MM.1S (cell line): ENCODE results near the gene MRPS15.

Source experiments
- DNase-seq: peaks from one replicate; pipeline ENCODE4 v3.0.0-alpha.2; 2015
- H2AFZ ChIP-seq: fragments of 300-600 bp; sonication (generic); 2 replicates; pipeline ENCODE4 v1.6.0; 2016; ENCODE audit warnings: antibody characterized with exemption, low read length
- H3F3A ChIP-seq: fragments of 300-600 bp; sonication (generic); 2 replicates; pipeline ENCODE4 v1.6.1; 2016; ENCODE audit warnings: mild to moderate bottlenecking, antibody characterized with exemption, low read length, moderate library complexity, mixed read lengths; ENCODE audit not compliant: insufficient read depth
- H3K27ac ChIP-seq: fragments of 300-600 bp; sonication (generic); 2 replicates; pipeline ENCODE4 v1.5.1; 2016; ENCODE audit warnings: mild to moderate bottlenecking, low read length
- H3K27me3 ChIP-seq: fragments of 300-600 bp; sonication (generic); replicated peaks from 2 replicates; pipeline ENCODE4 v1.6.0; 2016; ENCODE audit warnings: low read length; ENCODE audit not compliant: insufficient read depth
- H3K36me3 ChIP-seq: fragments of 300-600 bp; sonication (generic); replicated peaks from 2 replicates; pipeline ENCODE4 v1.6.1; 2016; ENCODE audit warnings: mild to moderate bottlenecking, low read length, mixed read lengths; ENCODE audit not compliant: insufficient read depth
- H3K4me1 ChIP-seq: fragments of 300-600 bp; sonication (generic); 2 replicates; pipeline ENCODE4 v1.6.1; 2016; ENCODE audit warnings: low read length, mixed read lengths
- H3K4me2 ChIP-seq: fragments of 300-600 bp; sonication (generic); 2 replicates; pipeline ENCODE4 v1.6.0; 2016; ENCODE audit warnings: low read depth, low read length
- H3K4me3 ChIP-seq: fragments of 300-600 bp; sonication (generic); 2 replicates; pipeline ENCODE4 v1.5.1; 2016; ENCODE audit warnings: low read length, mixed read lengths
- H3K79me2 ChIP-seq: fragments of 300-600 bp; sonication (generic); 2 replicates; pipeline ENCODE4 v1.6.1; 2016; ENCODE audit warnings: mixed run types, low read length, mixed read lengths
- H3K9ac ChIP-seq: fragments of 300-600 bp; sonication (generic); 2 replicates; pipeline ENCODE4 v1.6.1; 2016; ENCODE audit warnings: low read length, mixed read lengths
- H3K9me2 ChIP-seq: fragments of 300-600 bp; sonication (generic); replicated peaks from 2 replicates; pipeline ENCODE4 v1.6.1; 2016; ENCODE audit warnings: mild to moderate bottlenecking, low read length, mixed read lengths; ENCODE audit not compliant: insufficient read depth
- H3K9me3 ChIP-seq: fragments of 300-600 bp; sonication (generic); replicated peaks from 2 replicates; pipeline ENCODE4 v1.6.1; 2016; ENCODE audit warnings: mild to moderate bottlenecking, low read length, mixed read lengths; ENCODE audit not compliant: insufficient read depth
- H4K20me1 ChIP-seq: fragments of 300-600 bp; sonication (generic); 2 replicates; pipeline ENCODE4 v1.6.1; 2016; ENCODE audit warnings: mild to moderate bottlenecking, low read length, moderate library complexity, mixed read lengths; ENCODE audit not compliant: insufficient read depth
- EZH2 ChIP-seq: fragments of 300-600 bp; sonication (generic); optimal IDR thresholded peaks from 2 replicates; pipeline ENCODE3; 2017; ENCODE audit warnings: low read depth, mild to moderate bottlenecking, antibody characterized with exemption, low read length, mixed read lengths
- EZH2phosphoT487 ChIP-seq: fragments of 300-600 bp; sonication (generic); IDR thresholded peaks from 2 replicates; pipeline ENCODE4 v1.6.1; 2018; ENCODE audit warnings: antibody characterized with exemption, low read length
- TF ChIP-seq, protein P1 (sequence below): fragments of 300-600 bp; sonication (generic); IDR thresholded peaks from 2 replicates; pipeline ENCODE4 v1.5.1; 2016; ENCODE audit warnings: antibody characterized with exemption, low read length, mixed read lengths

Gene MRPS15

DNA sequence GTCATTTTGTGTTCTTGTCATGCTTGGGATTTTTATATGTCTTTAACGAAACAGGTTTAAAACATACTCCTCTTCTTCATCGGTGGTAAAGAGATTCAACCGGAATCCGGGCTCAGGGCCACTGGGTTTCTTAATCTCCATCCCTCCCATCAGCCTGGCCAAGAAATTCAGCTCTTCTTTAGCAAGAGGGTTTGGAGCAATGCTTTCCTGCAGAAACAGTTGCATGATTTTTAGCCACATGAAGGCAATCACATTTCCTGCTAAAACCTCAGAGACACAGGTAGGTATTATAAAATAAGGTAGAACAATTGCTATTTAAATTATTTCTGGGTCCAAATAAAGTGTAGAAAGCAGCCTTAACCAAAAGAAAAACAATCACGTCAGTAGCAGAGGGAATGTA is 43.8 kb downstream of the MRPS15 start:
- Histone ChIP-seq H2AFZ (peak overlapping the region; percentile 37; the same call in 1 of the 2 replicates), H3K9me3 (no peaks in the 10 kb centered on the region), H3K4me1 (peaks cover 5% of the 10 kb centered on the region), H3K27ac (no peak overlapping the region), H3K9me2 (no peaks in the 10 kb centered on the region), H3K36me3 (no peaks in the 10 kb centered on the region), H4K20me1 (no peaks in the 10 kb centered on the region), H3F3A (no peaks in the 10 kb centered on the region), H3K79me2 (no peaks in the 10 kb centered on the region), H3K4me3 (no peak overlapping the region), H3K4me2 (peak overlapping the region; percentile 12; the same call in 1 of the 2 replicates), H3K9ac (0 out of 2 replicates have a peak overlapping the region, but pooled peaks have one; percentile 12), H3K27me3 (no peaks in the 10 kb centered on the region)
- DNase-seq = no peak
- TF ChIP-seq EZH2 (no peak), EZH2phosphoT487 (no peak)
- TF ChIP-seq, protein P1, sequence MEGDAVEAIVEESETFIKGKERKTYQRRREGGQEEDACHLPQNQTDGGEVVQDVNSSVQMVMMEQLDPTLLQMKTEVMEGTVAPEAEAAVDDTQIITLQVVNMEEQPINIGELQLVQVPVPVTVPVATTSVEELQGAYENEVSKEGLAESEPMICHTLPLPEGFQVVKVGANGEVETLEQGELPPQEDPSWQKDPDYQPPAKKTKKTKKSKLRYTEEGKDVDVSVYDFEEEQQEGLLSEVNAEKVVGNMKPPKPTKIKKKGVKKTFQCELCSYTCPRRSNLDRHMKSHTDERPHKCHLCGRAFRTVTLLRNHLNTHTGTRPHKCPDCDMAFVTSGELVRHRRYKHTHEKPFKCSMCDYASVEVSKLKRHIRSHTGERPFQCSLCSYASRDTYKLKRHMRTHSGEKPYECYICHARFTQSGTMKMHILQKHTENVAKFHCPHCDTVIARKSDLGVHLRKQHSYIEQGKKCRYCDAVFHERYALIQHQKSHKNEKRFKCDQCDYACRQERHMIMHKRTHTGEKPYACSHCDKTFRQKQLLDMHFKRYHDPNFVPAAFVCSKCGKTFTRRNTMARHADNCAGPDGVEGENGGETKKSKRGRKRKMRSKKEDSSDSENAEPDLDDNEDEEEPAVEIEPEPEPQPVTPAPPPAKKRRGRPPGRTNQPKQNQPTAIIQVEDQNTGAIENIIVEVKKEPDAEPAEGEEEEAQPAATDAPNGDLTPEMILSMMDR = no peak

DNA sequence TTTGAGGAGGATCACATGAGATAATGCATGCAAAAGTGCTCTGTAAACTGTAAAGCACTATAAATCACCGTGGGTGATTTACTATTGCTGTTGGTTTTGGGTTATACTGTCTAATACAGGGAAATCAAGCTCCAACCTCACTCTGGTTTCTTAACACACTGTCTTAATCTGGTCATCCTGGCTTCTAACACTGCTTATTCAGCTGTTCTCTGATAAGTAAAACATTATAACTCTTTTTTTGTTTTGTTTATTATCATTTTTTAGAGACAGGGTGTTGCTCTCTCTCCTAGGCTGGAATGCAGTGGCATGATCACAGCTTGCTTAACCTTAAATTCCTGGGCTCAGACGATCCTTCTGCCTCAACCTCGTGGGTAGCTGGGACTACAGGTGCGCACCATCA is 44.6 kb downstream of the MRPS15 start:
- Histone ChIP-seq H4K20me1 (no peaks in the 10 kb centered on the region), H3K9me3 (no peaks in the 10 kb centered on the region), H3K36me3 (no peaks in the 10 kb centered on the region)

DNA sequence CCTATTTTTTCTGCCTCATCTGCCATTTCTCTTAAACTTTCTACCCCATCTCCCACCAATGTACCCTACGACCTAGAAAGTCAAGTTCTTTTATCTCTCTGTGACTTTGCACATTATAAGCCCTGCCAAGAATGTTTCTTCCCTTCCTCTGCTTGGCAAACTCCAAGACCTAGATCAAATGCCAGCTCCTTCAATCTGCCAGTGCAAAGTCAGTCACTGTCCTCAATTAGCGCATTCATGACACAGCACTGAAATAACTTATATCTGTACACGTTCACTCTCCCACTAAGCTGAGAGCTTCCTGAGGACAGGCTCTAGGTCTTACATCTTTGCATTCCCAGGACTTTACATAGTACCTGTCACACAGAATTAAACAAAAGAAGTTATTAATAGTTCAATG is 45.0 kb downstream of the MRPS15 start:
- no peaks in the 10 kb centered on the region for H3K9me3 ChIP-seq
- H3K9me2 ChIP-seq = no peaks in the 10 kb centered on the region
- no peak overlapping the region for H2AFZ ChIP-seq
- no peak overlapping the region for H3K4me3 ChIP-seq
- no peaks in the 10 kb centered on the region for H4K20me1 ChIP-seq
- no peaks in the 10 kb centered on the region for H3K79me2 ChIP-seq
- TF ChIP-seq, protein P1 = no peak
- TF ChIP-seq EZH2 (no peak), EZH2phosphoT487 (no peak)
- H3K27ac ChIP-seq = no peak overlapping the region
- no peaks in the 10 kb centered on the region for H3K27me3 ChIP-seq
- H3K36me3 ChIP-seq = no peaks in the 10 kb centered on the region
- H3K9ac ChIP-seq = no peak overlapping the region
- H3K4me1 ChIP-seq = peaks cover 5% of the 10 kb centered on the region
- H3F3A ChIP-seq = no peaks in the 10 kb centered on the region
- H3K4me2 ChIP-seq = no peak overlapping the region
- no peak for DNase-seq

More for the DNA sequence above, 44.6 kb downstream of the MRPS15 start:
- H3K4me3 ChIP-seq = no peak overlapping the region
- H3K9ac ChIP-seq = no peak overlapping the region
- H3F3A ChIP-seq = no peaks in the 10 kb centered on the region
- H3K4me2 ChIP-seq = no peak overlapping the region
- no peak for TF ChIP-seq EZH2phosphoT487
- TF ChIP-seq, protein P1 = no peak
- TF ChIP-seq EZH2 = no peak
- H3K9me2 ChIP-seq = no peaks in the 10 kb centered on the region
- no peaks in the 10 kb centered on the region for H3K27me3 ChIP-seq
- H3K79me2 ChIP-seq = no peaks in the 10 kb centered on the region
- H2AFZ ChIP-seq = no peak overlapping the region
- peaks cover 5% of the 10 kb centered on the region for H3K4me1 ChIP-seq
- no peak for DNase-seq
- no peak overlapping the region for H3K27ac ChIP-seq
